ENCODE results near the gene CYP2J2.

CYP2J2 gene

DNA sequence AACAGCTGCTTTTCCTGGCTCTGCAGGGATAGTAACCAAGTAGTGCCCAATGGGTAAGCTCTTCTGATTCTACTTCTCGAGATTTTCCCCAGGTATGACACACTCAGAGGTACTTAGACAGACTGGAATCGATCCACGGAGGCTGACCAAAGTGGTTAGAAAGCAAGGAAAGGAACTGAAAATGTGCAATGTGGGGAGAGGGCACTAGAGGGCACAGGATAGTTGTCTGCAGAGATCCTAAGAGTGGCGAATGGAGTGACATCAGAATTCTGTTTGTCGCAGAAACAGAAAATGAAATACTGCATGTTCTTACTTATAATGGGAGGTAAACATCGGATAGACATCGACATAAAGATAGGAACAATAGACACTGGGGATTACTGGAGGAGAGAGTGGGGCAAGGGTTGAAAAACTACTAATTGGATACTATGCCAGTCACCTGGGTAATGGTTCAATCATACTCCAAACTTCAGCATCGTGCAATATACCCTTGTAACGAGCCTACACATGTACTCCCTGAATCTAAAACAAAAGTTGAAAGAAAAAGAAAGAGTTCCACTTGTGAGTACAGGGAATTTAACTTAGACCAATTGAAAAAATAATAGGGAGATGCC, 23.3 kb downstream of the CYP2J2 start:
- no peak overlapping the region for H3K4me3 ChIP-seq (ENCODE audit: low read length)
- no peak overlapping the region for H3K4me2 ChIP-seq (ENCODE audit: low read length)
- no peaks in the 10 kb centered on the region for H3K4me1 ChIP-seq (ENCODE audit: control insufficient read depth, low read depth, low read length)
- H4K5ac ChIP-seq (ENCODE audit: low read length), result no peak overlapping the region
- no peak overlapping the region for H2BK5ac ChIP-seq (ENCODE audit: low read length)
- no CpG with 5 or more reads among the region's 9 CpGs for WGBS (ENCODE audit: extremely low coverage, insufficient coverage, low lambda C conversion rate)
- H3K79me2 ChIP-seq (ENCODE audit: control insufficient read depth, insufficient read depth, low read length), result no peaks in the 10 kb centered on the region
- no peaks in the 10 kb centered on the region for H3K27me3 ChIP-seq (ENCODE audit: insufficient read depth, low read length, poor library complexity)
- H3K4ac ChIP-seq (ENCODE audit: low read depth, low read length), result no peak overlapping the region
- no peak overlapping the region for H2BK15ac ChIP-seq (replicated peaks; ENCODE audit: low read depth)
- H3K79me1 ChIP-seq (ENCODE audit: low read length), result no peaks in the 10 kb centered on the region
- no peak overlapping the region for H2AK5ac ChIP-seq (ENCODE audit: low read length)
- H3K9ac ChIP-seq (ENCODE audit: low read length), result no peak overlapping the region
- H3K18ac ChIP-seq (ENCODE audit: low read length), result no peak overlapping the region
- no peak overlapping the region for H3K23ac ChIP-seq (ENCODE audit: low read length)
- no peak overlapping the region for H3K27ac ChIP-seq (ENCODE audit: low read depth, low read length)
- no peak overlapping the region for H2BK120ac ChIP-seq (ENCODE audit: low read depth, low read length)
- peak overlapping the region; percentile 15 for H3K56ac ChIP-seq (ENCODE audit: low read length)
- no peak overlapping the region for H4K8ac ChIP-seq (ENCODE audit: low read depth, low read length)
- H3K36me3 ChIP-seq (ENCODE audit: control insufficient read depth, insufficient read depth, low read length), result no peaks in the 10 kb centered on the region
- DNase-seq, result peak; percentile 57

DNA sequence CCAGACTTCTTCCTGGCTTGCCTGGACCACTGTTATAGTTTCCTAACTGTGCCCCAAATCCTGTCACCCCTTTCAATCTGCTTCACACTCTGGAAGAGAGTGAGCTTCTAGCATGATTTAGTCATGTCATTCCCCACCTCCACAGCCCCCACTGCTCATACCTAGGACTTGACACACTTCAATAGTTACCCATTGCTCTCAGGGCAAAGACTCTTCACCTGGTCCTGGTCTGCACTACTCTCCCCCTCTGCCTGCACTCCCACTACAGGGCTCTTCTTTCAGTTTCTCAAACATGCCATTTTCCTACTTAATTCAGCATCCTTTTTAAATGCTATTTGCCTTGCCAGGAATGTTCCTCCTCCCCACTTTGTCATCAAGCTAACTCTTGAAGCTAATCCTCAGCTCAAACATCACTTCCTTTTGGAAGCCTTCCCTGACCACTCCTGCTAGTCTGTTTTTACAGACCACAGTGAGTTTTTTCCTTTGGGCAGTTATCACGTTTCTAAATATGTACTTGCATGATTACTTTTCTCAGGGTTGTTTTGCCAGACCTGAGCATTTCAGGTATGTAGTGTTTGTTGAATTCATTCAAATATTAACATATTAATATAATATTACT, 24.7 kb downstream of the CYP2J2 start:
- no CpG with 5 or more reads among the region's 1 CpG for WGBS (ENCODE audit: extremely low coverage, insufficient coverage, low lambda C conversion rate)
- no peak overlapping the region for H3K9ac ChIP-seq (ENCODE audit: low read length)
- H2BK5ac ChIP-seq (ENCODE audit: low read length), result no peak overlapping the region
- no peaks in the 10 kb centered on the region for H3K36me3 ChIP-seq (ENCODE audit: control insufficient read depth, insufficient read depth, low read length)
- H3K27me3 ChIP-seq (ENCODE audit: insufficient read depth, low read length, poor library complexity), result no peaks in the 10 kb centered on the region
- no peak overlapping the region for H3K23ac ChIP-seq (ENCODE audit: low read length)
- no peaks in the 10 kb centered on the region for H3K79me1 ChIP-seq (ENCODE audit: low read length)
- H3K4me2 ChIP-seq (ENCODE audit: low read length), result no peak overlapping the region
- no peak overlapping the region for H4K8ac ChIP-seq (ENCODE audit: low read depth, low read length)
- H2BK15ac ChIP-seq (replicated peaks; ENCODE audit: low read depth), result no peak overlapping the region
- H3K4ac ChIP-seq (ENCODE audit: low read depth, low read length), result no peak overlapping the region
- no peak overlapping the region for H3K4me3 ChIP-seq (ENCODE audit: low read length)
- H3K18ac ChIP-seq (ENCODE audit: low read length), result no peak overlapping the region
- no peak overlapping the region for H4K5ac ChIP-seq (ENCODE audit: low read length)
- H3K4me1 ChIP-seq (ENCODE audit: control insufficient read depth, low read depth, low read length), result no peaks in the 10 kb centered on the region
- no peak for DNase-seq
- H3K27ac ChIP-seq (ENCODE audit: low read depth, low read length), result no peak overlapping the region
- no peak overlapping the region for H2BK120ac ChIP-seq (ENCODE audit: low read depth, low read length)
- no peaks in the 10 kb centered on the region for H3K79me2 ChIP-seq (ENCODE audit: control insufficient read depth, insufficient read depth, low read length)
- H2AK5ac ChIP-seq (ENCODE audit: low read length), result no peak overlapping the region
- H3K56ac ChIP-seq (ENCODE audit: low read length), result no peak overlapping the region

DNA sequence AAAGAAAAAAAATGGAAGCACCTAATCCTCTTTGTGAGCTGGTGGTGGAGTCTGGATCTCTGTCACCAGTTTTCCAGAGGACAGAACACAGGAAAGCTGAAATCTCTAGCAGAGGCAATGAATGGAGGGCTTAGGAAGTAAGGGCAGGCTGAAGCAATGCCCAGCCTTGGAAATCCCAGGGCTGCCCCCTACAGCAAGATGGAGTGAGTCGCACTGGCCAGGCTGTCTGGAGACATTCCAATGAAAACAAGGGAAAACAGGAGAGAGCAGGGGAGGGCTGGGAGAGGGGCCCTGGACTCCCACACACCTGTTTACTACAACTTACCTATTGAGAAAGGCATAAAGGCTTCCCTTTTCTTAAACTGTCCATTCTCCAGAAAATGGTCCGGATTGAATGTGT, 25.9 kb downstream of the CYP2J2 start:
- no peaks in the 10 kb centered on the region for H3K4me1 ChIP-seq (ENCODE audit: control insufficient read depth, low read depth, low read length)
- no peaks in the 10 kb centered on the region for H3K79me1 ChIP-seq (ENCODE audit: low read length)
- H4K8ac ChIP-seq (ENCODE audit: low read depth, low read length), result no peak overlapping the region
- H2BK15ac ChIP-seq (replicated peaks; ENCODE audit: low read depth), result no peak overlapping the region
- H3K23ac ChIP-seq (ENCODE audit: low read length), result no peak overlapping the region
- no peak overlapping the region for H3K27ac ChIP-seq (ENCODE audit: low read depth, low read length)
- H2BK5ac ChIP-seq (ENCODE audit: low read length), result no peak overlapping the region
- no peak overlapping the region for H2AK5ac ChIP-seq (ENCODE audit: low read length)
- no peak overlapping the region for H4K5ac ChIP-seq (ENCODE audit: low read length)
- H3K9ac ChIP-seq (ENCODE audit: low read length), result no peak overlapping the region
- peak; percentile 43 for DNase-seq
- no peak overlapping the region for H3K18ac ChIP-seq (ENCODE audit: low read length)
- no peak overlapping the region for H3K56ac ChIP-seq (ENCODE audit: low read length)
- H3K27me3 ChIP-seq (ENCODE audit: insufficient read depth, low read length, poor library complexity), result no peaks in the 10 kb centered on the region
- H3K36me3 ChIP-seq (ENCODE audit: control insufficient read depth, insufficient read depth, low read length), result no peaks in the 10 kb centered on the region
- H3K4me2 ChIP-seq (ENCODE audit: low read length), result no peak overlapping the region
- no peak overlapping the region for H3K4ac ChIP-seq (ENCODE audit: low read depth, low read length)
- no peak overlapping the region for H2BK120ac ChIP-seq (ENCODE audit: low read depth, low read length)
- no peak overlapping the region for H3K4me3 ChIP-seq (ENCODE audit: low read length)
- no CpG with 5 or more reads among the region's 2 CpGs for WGBS (ENCODE audit: extremely low coverage, insufficient coverage, low lambda C conversion rate)
- no peaks in the 10 kb centered on the region for H3K79me2 ChIP-seq (ENCODE audit: control insufficient read depth, insufficient read depth, low read length)

DNA sequence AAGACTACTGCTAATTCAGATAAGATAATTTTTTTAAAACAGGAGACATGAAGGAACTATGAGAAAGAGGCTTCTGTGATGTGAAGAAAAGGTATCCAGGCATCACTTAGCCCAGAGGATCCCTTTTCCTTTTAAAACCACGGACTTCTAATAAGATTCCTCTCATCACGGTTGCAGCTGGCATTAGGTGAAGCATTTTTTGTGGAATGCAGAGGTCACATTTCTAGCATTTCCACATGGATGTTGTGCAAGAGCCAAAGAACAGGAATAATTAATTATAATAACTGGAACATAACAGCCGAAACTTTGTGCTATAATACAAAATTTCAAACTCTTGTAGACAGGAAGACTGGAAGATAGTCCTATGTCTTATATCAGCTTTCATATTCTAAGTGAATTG, 27.6 kb downstream of the CYP2J2 start:
- Histone ChIP-seq H2AK5ac (ENCODE audit: low read length) (no peak overlapping the region), H2BK120ac (ENCODE audit: low read depth, low read length) (no peak overlapping the region), H3K4me1 (ENCODE audit: control insufficient read depth, low read depth, low read length) (no peaks in the 10 kb centered on the region), H3K4me3 (ENCODE audit: low read length) (no peak overlapping the region), H3K4ac (ENCODE audit: low read depth, low read length) (no peak overlapping the region), H2BK5ac (ENCODE audit: low read length) (no peak overlapping the region), H3K23ac (ENCODE audit: low read length) (no peak overlapping the region), H3K27me3 (ENCODE audit: insufficient read depth, low read length, poor library complexity) (no peaks in the 10 kb centered on the region), H3K9ac (ENCODE audit: low read length) (no peak overlapping the region), H3K36me3 (ENCODE audit: control insufficient read depth, insufficient read depth, low read length) (no peaks in the 10 kb centered on the region), H4K8ac (ENCODE audit: low read depth, low read length) (no peak overlapping the region), H3K18ac (ENCODE audit: low read length) (no peak overlapping the region), H3K79me1 (ENCODE audit: low read length) (no peaks in the 10 kb centered on the region), H3K27ac (ENCODE audit: low read depth, low read length) (no peak overlapping the region), H3K56ac (ENCODE audit: low read length) (no peak overlapping the region), H3K79me2 (ENCODE audit: control insufficient read depth, insufficient read depth, low read length) (no peaks in the 10 kb centered on the region), H2BK15ac (replicated peaks; ENCODE audit: low read depth) (no peak overlapping the region), H3K4me2 (ENCODE audit: low read length) (no peak overlapping the region), H4K5ac (ENCODE audit: low read length) (no peak overlapping the region)
- DNase-seq, result no peak
- no CpG with 5 or more reads among the region's 3 CpGs for WGBS (ENCODE audit: extremely low coverage, insufficient coverage, low lambda C conversion rate)

DNA sequence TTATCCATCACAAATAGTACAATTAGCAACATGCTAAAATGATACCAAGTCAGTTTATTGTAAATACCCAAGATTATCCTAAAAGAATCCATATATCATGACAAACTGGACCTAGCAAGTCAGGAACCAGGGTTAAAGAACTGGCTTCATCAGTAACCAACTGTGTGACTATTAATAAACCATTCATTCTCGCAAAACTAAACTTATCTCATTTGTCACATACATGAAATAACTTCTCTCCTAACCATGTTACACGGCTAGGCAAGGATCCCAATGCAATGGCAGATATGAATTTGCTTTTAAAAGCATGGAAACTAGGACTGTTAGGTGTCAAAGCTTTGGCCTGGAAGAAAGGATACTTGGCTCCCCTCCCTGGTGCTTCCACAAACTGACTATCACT, 29.4 kb downstream of the CYP2J2 start:
- H4K8ac ChIP-seq (ENCODE audit: low read depth, low read length), result no peak overlapping the region
- DNase-seq, result no peak
- no peak overlapping the region for H3K4me3 ChIP-seq (ENCODE audit: low read length)
- H3K4me2 ChIP-seq (ENCODE audit: low read length), result no peak overlapping the region
- H2AK5ac ChIP-seq (ENCODE audit: low read length), result no peak overlapping the region
- no peaks in the 10 kb centered on the region for H3K4me1 ChIP-seq (ENCODE audit: control insufficient read depth, low read depth, low read length)
- no peak overlapping the region for H3K27ac ChIP-seq (ENCODE audit: low read depth, low read length)
- no peak overlapping the region for H2BK15ac ChIP-seq (replicated peaks; ENCODE audit: low read depth)
- no peaks in the 10 kb centered on the region for H3K36me3 ChIP-seq (ENCODE audit: control insufficient read depth, insufficient read depth, low read length)
- no peak overlapping the region for H3K4ac ChIP-seq (ENCODE audit: low read depth, low read length)
- no peak overlapping the region for H2BK120ac ChIP-seq (ENCODE audit: low read depth, low read length)
- H3K23ac ChIP-seq (ENCODE audit: low read length), result no peak overlapping the region
- H2BK5ac ChIP-seq (ENCODE audit: low read length), result no peak overlapping the region
- H3K27me3 ChIP-seq (ENCODE audit: insufficient read depth, low read length, poor library complexity), result no peaks in the 10 kb centered on the region
- no peak overlapping the region for H3K56ac ChIP-seq (ENCODE audit: low read length)
- H3K79me2 ChIP-seq (ENCODE audit: control insufficient read depth, insufficient read depth, low read length), result no peaks in the 10 kb centered on the region
- no peak overlapping the region for H3K18ac ChIP-seq (ENCODE audit: low read length)
- H3K79me1 ChIP-seq (ENCODE audit: low read length), result no peaks in the 10 kb centered on the region
- no CpG with 5 or more reads among the region's 2 CpGs for WGBS (ENCODE audit: extremely low coverage, insufficient coverage, low lambda C conversion rate)
- H4K5ac ChIP-seq (ENCODE audit: low read length), result no peak overlapping the region
- no peak overlapping the region for H3K9ac ChIP-seq (ENCODE audit: low read length)

Data from mesendoderm (in vitro differentiated cells).